K562 (cell line): ENCODE data around the gene TAPBPL. TPM values are rescaled to one million over a fixed set of nuclear protein-coding genes. Genes with fewer than 3 reads are reported as not detected.

ENCODE experiments used
- CCNT2 ChIP-seq: IDR thresholded peaks from 2 replicates; pipeline ENCODE4 v1.6.1; 2011; ENCODE audit warnings: borderline replicate concordance, low read depth, mild to moderate bottlenecking, moderate library complexity, mixed read lengths, low read length; ENCODE audit not compliant: insufficient read length; ENCODE audit errors: extremely low read depth
- FOXM1 ChIP-seq, 2 experiments: fragments of 450-650 bp in 1 of 2; sonication (generic) in 1 of 2; formaldehyde crosslinking in 1 of 2; IDR thresholded peaks; 2 replicates each; pipeline versions ENCODE4 v1.6.1 to v1.9.0; 2017 to 2022; ENCODE audit warnings: low read depth in 2 of 2, mild to moderate bottlenecking in 2 of 2, missing genetic modification reagents in 1 of 2, moderate library complexity in 1 of 2
- GTF2F1 ChIP-seq: IDR thresholded peaks from 2 replicates; pipeline ENCODE4 v1.6.1; 2011; ENCODE audit warnings: low read depth, low read length, improper control_type of control experiment
- KDM2B ChIP-seq: fragments of 250-450 bp; sonication (Bioruptor Pico); IDR thresholded peaks from 2 replicates; pipeline ENCODE4 v1.8.0; 2021; ENCODE audit warnings: mild to moderate bottlenecking, moderate library complexity
- NFRKB ChIP-seq: fragments of 450-650 bp; IDR thresholded peaks from 2 replicates; pipeline ENCODE4 v1.6.1; 2016; ENCODE audit warnings: low read depth
- SMAD4 ChIP-seq: fragments of 250-450 bp; sonication (Bioruptor Pico); conservative IDR thresholded peaks from 2 replicates; pipeline ENCODE4 v1.8.0; 2021; ENCODE audit warnings: inconsistent platforms, mild to moderate bottlenecking, moderate library complexity
- SPI1 ChIP-seq: IDR thresholded peaks from 2 replicates; pipeline ENCODE4 v1.6.1; 2011; ENCODE audit warnings: low read depth, low read length, control low read depth, borderline replicate concordance
- TEAD4 ChIP-seq, 2 experiments: sonication (generic) in 1 of 2; formaldehyde crosslinking in 1 of 2; IDR thresholded peaks; 2 replicates each; pipeline versions ENCODE4 v1.6.1 to v1.8.0; 2012 to 2022; ENCODE audit warnings: borderline replicate concordance in 1 of 2, inconsistent platforms in 1 of 2, low read length in 1 of 2, mild to moderate bottlenecking in 1 of 2, missing genetic modification reagents in 1 of 2
- polyA plus RNA-seq, 8 experiments: library from polyadenylated mRNA; depleted of rRNA in 4 of 8; stranded (reverse) in 5 of 8; unstranded in 3 of 8; fragments of >200 nt; fragmentation: Nextera tagmentation in 2 of 8; fragmentation: Illumina TruSeq in 1 of 8; extraction: Ambion mirVana in 2 of 8; extraction: Trizol in 1 of 8; gene quantifications; 2 replicates each; pipeline versions ENCODE4 v1.2.1 to v1.2.3, GENCODE V29; 2011 to 2014; ENCODE audit warnings: inconsistent platforms in 1 of 8, missing spikeins in 1 of 8
- total RNA-seq, 7 experiments: library from RNA; depleted of rRNA in 6 of 7; stranded (reverse); fragments of >200 nt in 6 of 7; fragmentation: Illumina TruSeq in 2 of 7; extraction: Trizol in 2 of 7; gene quantifications; 2 replicates each; pipeline versions ENCODE4 v1.2.1 to v1.2.3, GENCODE V29; 2011 to 2021; ENCODE audit warnings: low replicate concordance in 1 of 7
- TF ChIP-seq, protein P1 (sequence below): fragments of 250-450 bp; sonication (Bioruptor Pico); IDR thresholded peaks from 2 replicates; pipeline ENCODE4 v1.5.0; 2020; ENCODE audit warnings: mild to moderate bottlenecking
- TF ChIP-seq, protein P2 (sequence below): fragments of 450-650 bp; IDR thresholded peaks from 2 replicates; pipeline ENCODE4 v1.7.1; 2018; ENCODE audit warnings: mild to moderate bottlenecking, low read depth; ENCODE audit not compliant: partially characterized antibody
- TF ChIP-seq, protein P3 (sequence below): fragments of 250-450 bp; sonication (Bioruptor Pico); IDR thresholded peaks from 2 replicates; pipeline ENCODE4 v1.8.0; 2022; ENCODE audit warnings: inconsistent platforms
- TF ChIP-seq, protein P4 (sequence below): IDR thresholded peaks from 2 replicates; pipeline ENCODE4 v1.6.1; 2011; ENCODE audit warnings: borderline replicate concordance, low read depth, mild to moderate bottlenecking, moderate library complexity, low read length; ENCODE audit not compliant: insufficient read depth, poor library complexity, severe bottlenecking

The TAPBPL gene
- total and polyA plus RNA-seq, 9 of the 15 experiments (the other 6 are each of a cell fraction or from before 2014, with no cell fraction given) = 0.29 to 1.6 (median 0.45) TPM

DNA sequence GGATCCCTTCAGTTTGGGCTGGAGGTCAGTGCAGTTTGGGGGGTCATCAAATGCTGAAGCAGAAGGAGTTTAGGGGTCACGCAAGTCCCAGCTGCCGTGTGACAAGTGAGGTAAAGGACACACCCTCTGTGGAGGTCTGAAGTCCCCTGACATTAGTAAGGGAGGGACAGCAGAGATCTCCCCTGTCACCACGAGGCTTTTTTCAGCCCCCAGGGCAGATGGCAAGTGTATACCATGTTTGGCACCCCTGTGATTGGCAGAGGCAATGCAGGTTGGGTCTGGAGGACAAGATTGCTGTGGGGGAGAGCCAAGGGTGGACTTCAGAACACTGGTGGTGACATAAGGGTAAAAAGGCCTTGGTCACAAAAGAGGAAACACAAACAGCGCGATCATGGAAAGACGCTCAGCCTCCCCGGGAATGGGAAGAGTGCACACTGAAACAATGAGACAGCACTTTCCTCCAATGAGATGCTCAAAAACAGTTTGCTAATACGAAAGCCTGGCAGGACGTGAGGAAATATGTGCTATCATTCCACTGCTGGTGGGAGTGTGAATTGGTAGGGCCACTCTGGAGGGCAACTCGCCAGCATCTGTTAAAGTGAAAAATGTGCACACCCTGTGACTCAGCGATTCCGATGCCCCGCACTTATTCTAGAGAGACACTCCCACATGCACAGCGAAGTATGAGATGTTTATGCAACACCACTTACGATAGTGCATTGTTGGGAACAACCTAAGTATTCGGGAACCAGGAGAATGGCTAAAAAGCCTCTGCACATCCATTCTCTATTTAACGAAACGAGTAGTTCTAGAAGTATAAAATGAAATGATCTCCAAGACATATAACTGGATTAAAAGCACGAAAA lies 21.5 kb upstream of the TAPBPL start (continued):
- TF ChIP-seq, protein P1, sequence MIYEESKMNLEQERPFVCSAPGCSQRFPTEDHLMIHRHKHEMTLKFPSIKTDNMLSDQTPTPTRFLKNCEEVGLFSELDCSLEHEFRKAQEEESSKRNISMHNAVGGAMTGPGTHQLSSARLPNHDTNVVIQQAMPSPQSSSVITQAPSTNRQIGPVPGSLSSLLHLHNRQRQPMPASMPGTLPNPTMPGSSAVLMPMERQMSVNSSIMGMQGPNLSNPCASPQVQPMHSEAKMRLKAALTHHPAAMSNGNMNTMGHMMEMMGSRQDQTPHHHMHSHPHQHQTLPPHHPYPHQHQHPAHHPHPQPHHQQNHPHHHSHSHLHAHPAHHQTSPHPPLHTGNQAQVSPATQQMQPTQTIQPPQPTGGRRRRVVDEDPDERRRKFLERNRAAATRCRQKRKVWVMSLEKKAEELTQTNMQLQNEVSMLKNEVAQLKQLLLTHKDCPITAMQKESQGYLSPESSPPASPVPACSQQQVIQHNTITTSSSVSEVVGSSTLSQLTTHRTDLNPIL (CRISPR knock-in tag) = no peak
- TF ChIP-seq, protein P2, sequence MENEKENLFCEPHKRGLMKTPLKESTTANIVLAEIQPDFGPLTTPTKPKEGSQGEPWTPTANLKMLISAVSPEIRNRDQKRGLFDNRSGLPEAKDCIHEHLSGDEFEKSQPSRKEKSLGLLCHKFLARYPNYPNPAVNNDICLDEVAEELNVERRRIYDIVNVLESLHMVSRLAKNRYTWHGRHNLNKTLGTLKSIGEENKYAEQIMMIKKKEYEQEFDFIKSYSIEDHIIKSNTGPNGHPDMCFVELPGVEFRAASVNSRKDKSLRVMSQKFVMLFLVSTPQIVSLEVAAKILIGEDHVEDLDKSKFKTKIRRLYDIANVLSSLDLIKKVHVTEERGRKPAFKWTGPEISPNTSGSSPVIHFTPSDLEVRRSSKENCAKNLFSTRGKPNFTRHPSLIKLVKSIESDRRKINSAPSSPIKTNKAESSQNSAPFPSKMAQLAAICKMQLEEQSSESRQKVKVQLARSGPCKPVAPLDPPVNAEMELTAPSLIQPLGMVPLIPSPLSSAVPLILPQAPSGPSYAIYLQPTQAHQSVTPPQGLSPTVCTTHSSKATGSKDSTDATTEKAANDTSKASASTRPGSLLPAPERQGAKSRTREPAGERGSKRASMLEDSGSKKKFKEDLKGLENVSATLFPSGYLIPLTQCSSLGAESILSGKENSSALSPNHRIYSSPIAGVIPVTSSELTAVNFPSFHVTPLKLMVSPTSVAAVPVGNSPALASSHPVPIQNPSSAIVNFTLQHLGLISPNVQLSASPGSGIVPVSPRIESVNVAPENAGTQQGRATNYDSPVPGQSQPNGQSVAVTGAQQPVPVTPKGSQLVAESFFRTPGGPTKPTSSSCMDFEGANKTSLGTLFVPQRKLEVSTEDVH = no peak
- no peak for TF ChIP-seq SMAD4 (CRISPR knock-in tag)
- TF ChIP-seq, protein P3, sequence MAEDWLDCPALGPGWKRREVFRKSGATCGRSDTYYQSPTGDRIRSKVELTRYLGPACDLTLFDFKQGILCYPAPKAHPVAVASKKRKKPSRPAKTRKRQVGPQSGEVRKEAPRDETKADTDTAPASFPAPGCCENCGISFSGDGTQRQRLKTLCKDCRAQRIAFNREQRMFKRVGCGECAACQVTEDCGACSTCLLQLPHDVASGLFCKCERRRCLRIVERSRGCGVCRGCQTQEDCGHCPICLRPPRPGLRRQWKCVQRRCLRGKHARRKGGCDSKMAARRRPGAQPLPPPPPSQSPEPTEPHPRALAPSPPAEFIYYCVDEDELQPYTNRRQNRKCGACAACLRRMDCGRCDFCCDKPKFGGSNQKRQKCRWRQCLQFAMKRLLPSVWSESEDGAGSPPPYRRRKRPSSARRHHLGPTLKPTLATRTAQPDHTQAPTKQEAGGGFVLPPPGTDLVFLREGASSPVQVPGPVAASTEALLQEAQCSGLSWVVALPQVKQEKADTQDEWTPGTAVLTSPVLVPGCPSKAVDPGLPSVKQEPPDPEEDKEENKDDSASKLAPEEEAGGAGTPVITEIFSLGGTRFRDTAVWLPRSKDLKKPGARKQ (CRISPR knock-in tag) = no peak
- TF ChIP-seq GTF2F1 = no peak
- TF ChIP-seq, protein P4, sequence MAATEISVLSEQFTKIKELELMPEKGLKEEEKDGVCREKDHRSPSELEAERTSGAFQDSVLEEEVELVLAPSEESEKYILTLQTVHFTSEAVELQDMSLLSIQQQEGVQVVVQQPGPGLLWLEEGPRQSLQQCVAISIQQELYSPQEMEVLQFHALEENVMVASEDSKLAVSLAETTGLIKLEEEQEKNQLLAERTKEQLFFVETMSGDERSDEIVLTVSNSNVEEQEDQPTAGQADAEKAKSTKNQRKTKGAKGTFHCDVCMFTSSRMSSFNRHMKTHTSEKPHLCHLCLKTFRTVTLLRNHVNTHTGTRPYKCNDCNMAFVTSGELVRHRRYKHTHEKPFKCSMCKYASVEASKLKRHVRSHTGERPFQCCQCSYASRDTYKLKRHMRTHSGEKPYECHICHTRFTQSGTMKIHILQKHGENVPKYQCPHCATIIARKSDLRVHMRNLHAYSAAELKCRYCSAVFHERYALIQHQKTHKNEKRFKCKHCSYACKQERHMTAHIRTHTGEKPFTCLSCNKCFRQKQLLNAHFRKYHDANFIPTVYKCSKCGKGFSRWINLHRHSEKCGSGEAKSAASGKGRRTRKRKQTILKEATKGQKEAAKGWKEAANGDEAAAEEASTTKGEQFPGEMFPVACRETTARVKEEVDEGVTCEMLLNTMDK = no peak
- 0 out of 2 replicates have a peak, but pooled peaks have one; percentile 27 for TF ChIP-seq NFRKB
- no peak for TF ChIP-seq FOXM1 (IDR thresholded peaks at IDR 0.05; ENCODE audit: low read depth)
- no peak for TF ChIP-seq FOXM1 (CRISPR knock-in tag; IDR thresholded peaks at IDR 0.05; ENCODE audit: low read depth)
- 0 out of 2 replicates have a peak, but pooled peaks have one; percentile 33 for TF ChIP-seq SPI1
- TF ChIP-seq CCNT2 = no peak
- TF ChIP-seq TEAD4 (IDR thresholded peaks at IDR 0.05; ENCODE audit: low read length) = peak; percentile 59; the same call in 1 of the 2 replicates
- no peak for TF ChIP-seq TEAD4 (CRISPR knock-in tag; IDR thresholded peaks at IDR 0.05; ENCODE audit: borderline replicate concordance)
- no peak for TF ChIP-seq KDM2B
